Adrenal gland (tissue), 5 donors: ENCODE data around the gene ABCB10.

Experiments used
- POLR2A ChIP-seq, 2 donors: fragments of 450-650 bp; IDR thresholded peaks; one replicate each; pipeline ENCODE4 v1.6.1; 2017; ENCODE audit warnings: antibody characterized with exemption in 2 of 2, mild to moderate bottlenecking in 2 of 2, moderate library complexity in 1 of 2
- TF ChIP-seq, protein P1 (sequence below), 6 experiments: fragments of 450-650 bp in 4 of 6; fragments of 200-600 bp in 2 of 6; sonication (generic) in 1 of 6; IDR thresholded peaks; 1 replicate in 5 of 6; 2 replicates in 1 of 6; pipeline versions ENCODE4 v1.5.1 to v1.8.0; 2016 to 2021; ENCODE audit warnings: antibody characterized with exemption in 6 of 6, mild to moderate bottlenecking in 2 of 6, moderate library complexity in 1 of 6
- donor health status: DM: no; HTN: no; CAD: no.

GRCh38 chr1:229561141-229561540, 2.6 kb upstream of the ABCB10 start:
- TF ChIP-seq, protein P1, sequence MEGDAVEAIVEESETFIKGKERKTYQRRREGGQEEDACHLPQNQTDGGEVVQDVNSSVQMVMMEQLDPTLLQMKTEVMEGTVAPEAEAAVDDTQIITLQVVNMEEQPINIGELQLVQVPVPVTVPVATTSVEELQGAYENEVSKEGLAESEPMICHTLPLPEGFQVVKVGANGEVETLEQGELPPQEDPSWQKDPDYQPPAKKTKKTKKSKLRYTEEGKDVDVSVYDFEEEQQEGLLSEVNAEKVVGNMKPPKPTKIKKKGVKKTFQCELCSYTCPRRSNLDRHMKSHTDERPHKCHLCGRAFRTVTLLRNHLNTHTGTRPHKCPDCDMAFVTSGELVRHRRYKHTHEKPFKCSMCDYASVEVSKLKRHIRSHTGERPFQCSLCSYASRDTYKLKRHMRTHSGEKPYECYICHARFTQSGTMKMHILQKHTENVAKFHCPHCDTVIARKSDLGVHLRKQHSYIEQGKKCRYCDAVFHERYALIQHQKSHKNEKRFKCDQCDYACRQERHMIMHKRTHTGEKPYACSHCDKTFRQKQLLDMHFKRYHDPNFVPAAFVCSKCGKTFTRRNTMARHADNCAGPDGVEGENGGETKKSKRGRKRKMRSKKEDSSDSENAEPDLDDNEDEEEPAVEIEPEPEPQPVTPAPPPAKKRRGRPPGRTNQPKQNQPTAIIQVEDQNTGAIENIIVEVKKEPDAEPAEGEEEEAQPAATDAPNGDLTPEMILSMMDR (IDR thresholded peaks at IDR 0.05), result no peak
- no peak for TF ChIP-seq POLR2A (IDR thresholded peaks at IDR 0.05)
